Neural progenitor cell (in vitro differentiated cells): ENCODE results near the gene KLHDC7B. TPM values are rescaled to one million over a fixed set of nuclear protein-coding genes. Genes with fewer than 3 reads are reported as not detected.

Experiments
- DNase-seq: peaks from one replicate; pipeline ENCODE4 v3.0.0-alpha.2; 2016; ENCODE audit warnings: low spot score
- H2AFZ ChIP-seq: fragments of 200-600 bp; sonication (generic); replicated peaks from 2 replicates; pipeline ENCODE4 v1.6.1; 2016; ENCODE audit warnings: antibody characterized with exemption
- H3F3A ChIP-seq: fragments of 200-600 bp; sonication (generic); 2 replicates; pipeline ENCODE4 v1.6.1; 2016; ENCODE audit warnings: antibody characterized with exemption, low read depth
- H3K27ac ChIP-seq: fragments of 200-600 bp; sonication (generic); 2 replicates; pipeline ENCODE4 v1.5.1; 2016; ENCODE audit warnings: mild to moderate bottlenecking
- H3K27me3 ChIP-seq: fragments of 200-600 bp; sonication (generic); 2 replicates; pipeline ENCODE4 v1.6.1; 2016; ENCODE audit warnings: mild to moderate bottlenecking, moderate library complexity
- H3K36me3 ChIP-seq: fragments of 200-600 bp; sonication (generic); 2 replicates; pipeline ENCODE4 v1.5.1; 2016
- H3K4me1 ChIP-seq: fragments of 200-600 bp; sonication (generic); 2 replicates; pipeline ENCODE4 v1.6.1; 2016; ENCODE audit warnings: mixed run types
- H3K4me2 ChIP-seq: fragments of 200-600 bp; sonication (generic); 2 replicates; pipeline ENCODE4 v1.6.1; 2016
- H3K4me3 ChIP-seq: fragments of 200-600 bp; sonication (generic); 2 replicates; pipeline ENCODE4 v1.5.1; 2016
- H3K79me2 ChIP-seq: fragments of 200-600 bp; sonication (generic); 2 replicates; pipeline ENCODE4 v1.6.1; 2016; ENCODE audit warnings: low read depth
- H3K9ac ChIP-seq: fragments of 200-600 bp; sonication (generic); 2 replicates; pipeline ENCODE4 v1.6.1; 2016
- H3K9me3 ChIP-seq: fragments of 200-600 bp; sonication (generic); 2 replicates; pipeline ENCODE4 v1.5.1; 2016; ENCODE audit warnings: low read depth
- H4K20me1 ChIP-seq: fragments of 200-600 bp; sonication (generic); 2 replicates; pipeline ENCODE4 v1.6.1; 2016; ENCODE audit warnings: low read depth
- H3K27ac Mint-ChIP-seq: 3 replicates; pipeline ENCODE4 v1.8.0; 2021; ENCODE audit warnings: mixed read lengths
- H3K27me3 Mint-ChIP-seq: 2 replicates; pipeline ENCODE4 v1.8.0; 2022; ENCODE audit warnings: low read depth, mild to moderate bottlenecking, inconsistent platforms, moderate library complexity, mixed read lengths; ENCODE audit not compliant: insufficient read depth
- H3K36me3 Mint-ChIP-seq: 3 replicates; pipeline ENCODE4 v1.8.0; 2021; ENCODE audit warnings: mixed read lengths
- H3K4me1 Mint-ChIP-seq: 3 replicates; pipeline ENCODE4 v1.8.0; 2021; ENCODE audit warnings: mixed read lengths
- H3K4me3 Mint-ChIP-seq: 3 replicates; pipeline ENCODE4 v1.8.0; 2021; ENCODE audit warnings: mild to moderate bottlenecking, moderate library complexity, mixed read lengths
- H3K9me3 Mint-ChIP-seq: 3 replicates; pipeline ENCODE4 v1.8.0; 2020; ENCODE audit warnings: mixed read lengths
- CTCF ChIP-seq: fragments of 200-600 bp; sonication (generic); IDR thresholded peaks from 2 replicates; pipeline ENCODE4 v1.5.1; 2017; ENCODE audit warnings: antibody characterized with exemption, mild to moderate bottlenecking
- EZH2 ChIP-seq: fragments of 200-600 bp; sonication (generic); IDR thresholded peaks from 2 replicates; pipeline ENCODE4 v1.6.1; 2017; ENCODE audit warnings: antibody characterized with exemption, mild to moderate bottlenecking, moderate library complexity
- EZH2phosphoT487 ChIP-seq: fragments of 200-600 bp; sonication (generic); IDR thresholded peaks from 2 replicates; pipeline ENCODE4 v1.6.1; 2017; ENCODE audit warnings: antibody characterized with exemption
- total RNA-seq: library from RNA; depleted of rRNA; stranded (reverse); fragments of >200 nt; gene quantifications from 2 replicates; pipeline ENCODE4 v1.2.3, GENCODE V29; 2015; ENCODE audit warnings: low replicate concordance

KLHDC7B gene
- total RNA-seq, 1 donor from 2014 or later = not detected

GRCh38 chr22:50535113-50535512 lies 10.6 kb upstream of the KLHDC7B start:
- Histone ChIP-seq H3K27ac (no peak overlapping the region), H3K4me3 (no peak overlapping the region), H3F3A (peaks cover 21% of the 10 kb centered on the region), H4K20me1 (peaks cover 11% of the 10 kb centered on the region), H3K4me1 (peaks cover 17% of the 10 kb centered on the region), H3K4me2 (no peak overlapping the region), H3K79me2 (no peaks in the 10 kb centered on the region), H3K27me3 (peaks cover 42% of the 10 kb centered on the region), H3K9ac (no peak overlapping the region), H3K36me3 (no peaks in the 10 kb centered on the region), H2AFZ (no peak overlapping the region), H3K9me3 (no peaks in the 10 kb centered on the region)
- TF ChIP-seq CTCF (no peak), EZH2phosphoT487 (no peak), EZH2 (no peak)
- no peak overlapping the region for H3K4me3 Mint-ChIP-seq
- no peaks in the 10 kb centered on the region for H3K36me3 Mint-ChIP-seq
- H3K27me3 Mint-ChIP-seq = peaks cover 33% of the 10 kb centered on the region
- DNase-seq = no peak
- peaks cover 27% of the 10 kb centered on the region for H3K4me1 Mint-ChIP-seq
- H3K27ac Mint-ChIP-seq = no peak overlapping the region
- H3K9me3 Mint-ChIP-seq = peaks cover 2% of the 10 kb centered on the region

GRCh38 chr22:50536226-50536625 lies 9.5 kb upstream of the KLHDC7B start:
- Mint-ChIP-seq H3K27me3 (peaks cover 24% of the 10 kb centered on the region), H3K36me3 (no peaks in the 10 kb centered on the region), H3K4me1 (peaks cover 27% of the 10 kb centered on the region), H3K27ac (no peak overlapping the region), H3K4me3 (no peak overlapping the region), H3K9me3 (peaks cover 2% of the 10 kb centered on the region)
- peaks cover under 1% of the 10 kb centered on the region for H4K20me1 ChIP-seq
- no peaks in the 10 kb centered on the region for H3K79me2 ChIP-seq
- H3K4me3 ChIP-seq = no peak overlapping the region
- no peak overlapping the region for H2AFZ ChIP-seq
- no peak for DNase-seq
- peaks cover 17% of the 10 kb centered on the region for H3F3A ChIP-seq
- peaks cover 31% of the 10 kb centered on the region for H3K27me3 ChIP-seq
- no peak for TF ChIP-seq EZH2phosphoT487
- TF ChIP-seq CTCF = no peak
- no peak for TF ChIP-seq EZH2
- H3K9ac ChIP-seq = no peak overlapping the region
- no peaks in the 10 kb centered on the region for H3K36me3 ChIP-seq
- peaks cover 7% of the 10 kb centered on the region for H3K4me1 ChIP-seq
- H3K9me3 ChIP-seq = no peaks in the 10 kb centered on the region
- no peak overlapping the region for H3K27ac ChIP-seq
- H3K4me2 ChIP-seq = no peak overlapping the region

- H3K27me3 Mint-ChIP-seq = peaks cover 21% of the 10 kb centered on the region
- no peak overlapping the region for H3K4me3 ChIP-seq
- peaks cover 2% of the 10 kb centered on the region for H3K9me3 Mint-ChIP-seq
- no peak overlapping the region for H3K4me3 Mint-ChIP-seq
- peaks cover 18% of the 10 kb centered on the region for H3K27me3 ChIP-seq
- no peak for DNase-seq
- no peaks in the 10 kb centered on the region for H3K36me3 ChIP-seq
- H2AFZ ChIP-seq = no peak overlapping the region
- H3K9ac ChIP-seq = no peak overlapping the region
- H4K20me1 ChIP-seq = no peaks in the 10 kb centered on the region
- no peak overlapping the region for H3K4me2 ChIP-seq
- H3K36me3 Mint-ChIP-seq = no peaks in the 10 kb centered on the region
- no peaks in the 10 kb centered on the region for H3K79me2 ChIP-seq
- H3K4me1 ChIP-seq = no peaks in the 10 kb centered on the region
- no peak overlapping the region for H3K27ac ChIP-seq
- TF ChIP-seq CTCF = no peak
- TF ChIP-seq EZH2 = no peak
- no peak for TF ChIP-seq EZH2phosphoT487
- H3K4me1 Mint-ChIP-seq = peaks cover 24% of the 10 kb centered on the region
- H3K9me3 ChIP-seq = no peaks in the 10 kb centered on the region
- no peak overlapping the region for H3K27ac Mint-ChIP-seq
- peaks cover 16% of the 10 kb centered on the region for H3F3A ChIP-seq
Measured at GRCh38 chr22:50537765-50538164, 7.9 kb upstream of the KLHDC7B start.
